GM18507 (cell line): Measurements from ENCODE around the gene TLN1.

Source experiments
- DNase-seq: peaks from one replicate; pipeline ENCODE4 v3.0.0; 2011; ENCODE audit warnings: low read depth; ENCODE audit not compliant: insufficient read length; ENCODE audit errors: extremely low spot score
- FAIRE-seq: peaks from 2 replicates; lab custom pipeline; 2011; peaks lifted over from hg19 to GRCh38; lab: Jason Lieb, UNC

TLN1 gene

DNA sequence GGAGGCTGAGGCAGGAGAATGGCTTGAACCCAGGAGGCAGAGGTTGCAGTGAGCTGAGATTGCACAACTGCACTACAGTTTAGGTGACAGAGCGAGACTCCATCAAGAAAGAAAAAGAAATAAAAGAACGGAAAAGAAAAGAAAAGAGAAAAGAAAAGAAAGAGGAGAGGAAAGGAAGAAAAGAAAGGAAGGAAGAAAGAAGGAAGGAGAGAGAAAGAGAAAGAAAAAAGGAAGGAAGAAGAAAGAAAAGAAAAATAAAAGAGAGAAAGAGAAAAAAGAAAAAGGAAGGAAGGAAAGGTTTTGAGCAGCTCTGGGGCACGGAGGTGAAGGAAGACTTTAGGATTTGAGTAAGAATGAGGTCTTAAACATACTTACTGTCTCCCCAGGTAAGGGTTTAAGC, 18.4 kb downstream of the TLN1 start:
- no peak for FAIRE-seq
- no peak for DNase-seq

DNA sequence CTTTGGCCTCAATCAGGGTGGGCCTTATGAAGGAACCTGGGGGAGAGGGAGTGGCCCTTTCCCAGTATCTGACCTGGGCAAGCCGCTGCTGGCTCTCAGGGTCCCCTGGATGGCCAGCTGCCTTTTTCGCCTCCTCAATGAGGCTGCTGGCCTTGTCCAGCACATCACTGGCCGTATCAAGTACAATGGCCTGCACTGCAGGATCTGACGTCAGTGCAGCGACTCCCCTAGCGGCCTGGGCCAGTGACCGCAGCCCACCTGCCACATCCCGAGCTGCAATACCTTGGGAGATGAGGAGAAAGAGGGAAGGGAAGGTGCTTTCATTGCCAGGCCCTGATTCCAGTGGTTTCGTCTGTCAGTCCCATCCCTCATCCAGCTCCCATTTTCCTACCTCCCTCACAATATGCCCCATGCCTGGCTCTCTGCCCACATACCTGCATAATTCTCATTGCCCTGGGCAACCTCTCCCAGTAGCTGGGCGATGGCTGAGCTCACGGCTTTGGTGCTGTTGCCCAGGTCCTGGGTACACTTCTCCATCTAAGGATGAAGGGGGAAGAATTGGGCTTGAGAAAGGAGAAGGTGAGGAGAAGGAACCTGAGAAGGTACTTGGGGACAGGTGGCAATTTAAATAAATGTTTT, 19.1 kb downstream of the TLN1 start:
- no peak for DNase-seq
- FAIRE-seq = no peak

- DNase-seq = no peak
- FAIRE-seq = peak; percentile 12
Observed at GRCh38 chr9:35711501-35712428, 20.2 kb downstream of the TLN1 start.

GRCh38 chr9:35710818-35711500, 21.0 kb downstream of the TLN1 start:
- DNase-seq = no peak
- no peak for FAIRE-seq

- DNase-seq (no peak), FAIRE-seq (no peak)
Observed at GRCh38 chr9:35708146-35708545, 23.8 kb downstream of the TLN1 start.

DNA sequence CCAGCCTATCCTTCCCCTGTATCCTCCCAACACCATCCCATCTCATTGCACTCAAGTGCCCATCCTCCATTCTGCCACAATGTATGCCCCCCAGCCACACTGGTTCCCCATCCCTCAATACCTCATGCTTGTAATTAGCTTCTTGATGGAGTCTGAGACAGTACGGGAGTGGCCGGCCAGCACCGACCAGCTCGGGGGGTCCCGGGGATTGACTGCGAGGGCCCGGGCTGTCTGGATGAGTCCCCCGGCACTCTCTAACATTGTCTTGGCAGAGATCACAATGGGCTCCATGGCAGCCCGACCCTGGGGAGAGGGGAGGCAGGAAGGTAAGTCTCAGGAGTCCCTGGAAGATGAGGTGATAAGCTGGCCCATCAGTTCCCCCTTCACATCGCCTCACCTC, 25.0 kb downstream of the TLN1 start:
- no peak for FAIRE-seq
- DNase-seq = no peak

DNA sequence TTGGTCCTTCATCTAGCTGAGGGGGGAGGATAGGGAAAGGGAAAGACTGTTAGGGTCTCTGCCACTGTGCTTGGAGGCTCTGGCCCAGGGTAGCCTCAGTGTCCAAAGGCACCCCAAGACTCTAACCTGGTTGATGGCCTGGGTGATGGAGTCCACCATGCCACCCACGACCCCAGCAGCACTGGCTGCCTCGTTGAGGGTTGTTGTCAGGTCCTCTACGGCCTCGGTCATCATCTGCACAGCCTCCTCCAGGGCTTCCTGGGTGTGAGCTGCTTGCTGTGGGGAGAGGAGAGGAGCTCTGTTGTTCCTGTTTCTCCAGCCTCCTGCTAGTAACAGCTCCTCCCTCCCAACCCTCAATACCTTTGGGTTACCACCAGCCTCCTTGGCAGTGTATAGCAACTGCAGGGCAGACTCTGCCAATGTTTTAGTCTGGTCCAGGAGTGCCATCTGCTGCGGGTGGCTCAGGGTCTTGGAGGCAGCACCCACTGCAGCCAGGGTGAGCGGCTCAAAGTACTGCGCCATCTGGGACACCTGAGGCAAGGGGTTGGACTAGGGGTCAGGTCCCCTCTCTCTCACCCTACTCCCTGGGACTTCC, 26.1 kb downstream of the TLN1 start:
- FAIRE-seq (no peak), DNase-seq (no peak)

DNA sequence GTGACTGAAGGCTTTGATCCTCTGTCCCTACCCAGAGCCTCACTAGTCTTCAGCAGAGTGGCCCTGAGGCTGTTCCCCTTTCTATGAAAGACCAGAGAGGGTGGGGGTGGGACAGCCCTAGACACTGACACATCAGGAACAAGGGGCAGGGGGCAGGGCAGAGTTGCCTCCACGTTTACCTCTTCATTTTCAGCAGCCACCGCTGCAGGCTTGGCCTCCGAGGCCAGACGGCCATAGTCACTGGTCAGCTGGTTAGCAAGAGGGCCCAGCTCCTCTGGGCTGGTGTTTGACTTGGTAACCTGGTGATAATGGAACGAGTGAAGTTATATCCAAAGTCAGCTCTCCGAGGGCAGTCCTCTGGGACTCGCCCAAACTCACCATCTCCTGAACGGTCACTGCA, 26.6 kb downstream of the TLN1 start:
- FAIRE-seq (no peak), DNase-seq (no peak)

DNA sequence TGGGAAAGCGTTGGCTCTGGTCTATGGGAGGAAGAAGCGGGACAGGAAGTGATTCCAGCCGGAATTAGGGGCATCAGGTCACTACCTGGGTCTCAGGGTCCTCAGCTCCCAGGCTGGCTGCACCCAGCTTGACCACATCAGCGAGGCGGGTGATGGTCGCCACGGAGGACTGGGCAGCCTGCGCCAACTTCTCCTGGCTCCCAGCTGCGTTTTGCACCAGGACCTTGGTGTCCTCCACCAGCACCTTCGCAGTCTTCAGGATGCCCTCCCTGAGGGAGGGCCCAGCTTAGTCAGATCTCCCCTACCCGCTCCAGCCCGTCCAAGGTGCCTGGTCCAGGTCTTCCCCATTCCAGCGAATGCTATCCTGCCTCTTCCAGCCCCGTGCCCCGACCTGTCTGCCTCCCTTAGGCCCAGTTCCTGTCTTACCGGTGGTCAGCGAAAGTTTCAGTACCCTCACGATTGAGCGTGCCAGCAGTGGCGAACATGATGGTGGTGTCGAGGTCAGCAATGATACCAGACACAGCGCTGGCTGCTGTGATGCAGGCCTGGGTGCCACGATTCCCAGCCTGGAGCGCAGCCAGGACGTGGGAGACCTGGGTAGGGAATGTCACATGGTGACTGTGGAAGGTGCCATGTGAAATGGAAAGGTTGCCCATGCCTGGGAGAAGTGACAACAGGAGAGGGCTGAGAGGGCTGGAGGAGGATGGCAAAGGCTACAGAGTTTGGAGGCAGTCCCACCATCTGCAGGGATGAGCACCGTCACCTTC, 27.9 kb downstream of the TLN1 start:
- DNase-seq (no peak), FAIRE-seq (no peak)

DNA sequence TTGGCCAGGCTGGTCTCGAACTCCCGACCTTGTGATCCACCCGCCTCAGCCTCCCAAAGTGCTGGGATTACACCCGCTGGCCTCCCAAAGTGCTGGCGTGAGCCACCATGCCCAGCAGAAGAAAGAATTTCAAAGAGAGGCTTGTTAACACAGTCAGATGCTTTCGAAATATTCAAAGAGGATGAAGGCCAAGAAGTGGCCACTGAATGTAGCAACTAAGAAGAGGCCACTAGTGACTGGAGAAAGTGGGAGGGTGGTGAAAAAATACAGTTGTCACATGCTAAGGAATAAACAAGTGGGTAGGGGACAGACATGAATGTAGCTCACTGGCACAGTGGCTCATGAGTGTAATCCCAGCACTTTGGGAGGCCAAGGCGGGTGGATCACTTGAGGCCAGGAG, 29.3 kb downstream of the TLN1 start:
- DNase-seq (no peak), FAIRE-seq (no peak)

DNA sequence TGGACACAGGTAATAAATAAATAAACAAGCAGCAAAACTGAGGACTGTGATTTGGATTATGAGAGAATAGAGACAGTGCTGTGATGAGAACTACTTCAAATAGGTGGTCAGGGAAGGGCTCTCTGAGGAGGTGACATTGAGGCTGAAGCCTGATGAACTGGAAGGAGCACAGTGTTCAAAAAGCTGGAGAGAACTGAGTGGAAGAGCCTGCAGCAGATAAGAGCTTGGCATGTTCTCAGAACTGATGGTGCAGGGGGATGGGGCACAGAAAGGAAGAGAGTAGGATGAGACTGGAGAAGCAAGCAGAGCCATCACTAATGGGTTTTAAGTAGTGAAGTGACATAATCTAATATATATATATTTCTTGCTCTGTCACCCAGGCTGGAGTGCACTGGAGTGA, 31.1 kb downstream of the TLN1 start:
- DNase-seq (no peak), FAIRE-seq (no peak)

DNA sequence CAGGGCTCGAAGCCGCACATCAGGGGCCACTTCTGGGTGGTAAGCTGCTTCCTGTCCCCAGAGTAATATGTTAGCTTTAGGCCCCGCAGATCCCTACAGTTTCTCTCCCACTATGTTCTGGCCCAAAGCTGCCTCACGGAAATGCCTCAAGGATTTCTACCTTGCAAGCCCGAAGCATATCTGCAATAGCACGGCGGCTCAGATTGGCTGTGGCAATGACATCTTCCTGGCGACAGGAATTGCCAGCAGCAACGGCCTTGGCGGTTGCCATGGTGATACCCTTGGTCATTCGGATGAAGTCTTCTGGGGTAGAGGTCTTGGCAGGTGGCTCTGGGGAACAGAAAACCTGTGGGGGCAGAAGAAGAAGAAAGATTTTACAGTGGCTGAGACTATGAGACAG, 32.0 kb downstream of the TLN1 start:
- no peak for FAIRE-seq

GRCh38 chr9:35698231-35698630, 33.8 kb downstream of the TLN1 start:
- FAIRE-seq (no peak), DNase-seq (no peak)

More for the DNA sequence above, 32.0 kb downstream of the TLN1 start:
- no peak for DNase-seq

- DNase-seq (no peak), FAIRE-seq (no peak)
Observed at GRCh38 chr9:35697486-35697885, 34.5 kb downstream of the TLN1 start.

GRCh38 chr9:35696520-35697215, 35.3 kb downstream of the TLN1 start:
- FAIRE-seq = peak; percentile 84
- DNase-seq = peak; percentile 60

DNA sequence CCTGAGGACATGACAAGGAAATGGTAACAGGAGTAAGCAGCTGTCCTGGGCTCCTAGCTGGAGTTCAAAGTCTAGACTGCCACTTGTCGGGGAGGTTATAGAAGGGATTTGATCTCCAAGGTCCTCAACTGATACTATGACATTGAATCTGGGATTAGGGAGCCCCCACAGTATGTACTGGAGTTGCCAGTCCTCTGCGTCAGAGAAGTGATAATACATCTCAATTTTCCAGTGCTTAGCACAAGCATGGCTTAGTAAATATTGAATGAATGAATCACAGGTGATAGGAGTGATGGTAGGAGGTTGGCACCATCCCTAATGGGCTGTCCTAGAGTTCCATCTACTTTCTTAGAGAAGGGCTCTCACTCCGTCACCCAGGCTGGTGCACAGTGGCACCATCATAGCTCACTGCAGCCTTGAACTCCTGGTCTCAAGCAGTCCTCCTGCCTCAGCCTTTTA, 36.0 kb downstream of the TLN1 start:
- FAIRE-seq = no peak
- DNase-seq = no peak

DNA sequence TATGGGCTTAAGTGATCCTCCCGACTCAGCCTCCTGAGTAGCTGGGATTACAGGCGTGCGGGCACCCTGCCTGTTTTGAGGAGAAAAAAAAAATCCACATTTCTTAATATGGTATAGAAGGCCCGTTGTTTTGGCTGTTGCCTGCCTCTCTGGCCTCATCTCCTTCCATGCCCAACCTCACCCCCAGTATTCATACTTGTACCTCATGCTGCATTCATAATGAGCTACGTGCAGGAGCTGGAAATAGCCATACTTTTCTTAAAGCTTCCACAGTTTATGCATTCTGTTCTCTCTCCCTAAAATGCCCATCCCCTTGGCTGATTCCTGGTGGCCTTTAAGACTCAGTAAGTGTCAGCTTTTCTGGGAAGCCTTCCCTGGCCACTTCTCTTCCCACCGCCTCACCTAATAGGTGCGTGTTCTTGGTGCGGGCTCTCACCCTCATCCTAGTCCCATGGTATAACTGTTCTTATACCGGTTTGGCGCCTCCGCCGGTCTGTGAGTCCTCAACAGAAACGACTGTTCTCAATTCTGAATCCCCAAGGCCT, 40.2 kb downstream of the TLN1 start:
- DNase-seq (no peak), FAIRE-seq (no peak)

GRCh38 chr9:35691334-35691650, 40.7 kb downstream of the TLN1 start:
- FAIRE-seq = no peak
- no peak for DNase-seq
